C4-2B (cell line): ENCODE data around the gene CDKN2B-AS1.

Experiments used
- ZFX ChIP-seq: fragments of 450-650 bp; IDR thresholded peaks from 2 replicates; pipeline ENCODE4 v1.6.1; 2017
- TF ChIP-seq, protein P1 (sequence below): fragments of 450-650 bp; conservative IDR thresholded peaks from 2 replicates; pipeline ENCODE4 v1.5.1; 2017; ENCODE audit warnings: mild to moderate bottlenecking

DNA sequence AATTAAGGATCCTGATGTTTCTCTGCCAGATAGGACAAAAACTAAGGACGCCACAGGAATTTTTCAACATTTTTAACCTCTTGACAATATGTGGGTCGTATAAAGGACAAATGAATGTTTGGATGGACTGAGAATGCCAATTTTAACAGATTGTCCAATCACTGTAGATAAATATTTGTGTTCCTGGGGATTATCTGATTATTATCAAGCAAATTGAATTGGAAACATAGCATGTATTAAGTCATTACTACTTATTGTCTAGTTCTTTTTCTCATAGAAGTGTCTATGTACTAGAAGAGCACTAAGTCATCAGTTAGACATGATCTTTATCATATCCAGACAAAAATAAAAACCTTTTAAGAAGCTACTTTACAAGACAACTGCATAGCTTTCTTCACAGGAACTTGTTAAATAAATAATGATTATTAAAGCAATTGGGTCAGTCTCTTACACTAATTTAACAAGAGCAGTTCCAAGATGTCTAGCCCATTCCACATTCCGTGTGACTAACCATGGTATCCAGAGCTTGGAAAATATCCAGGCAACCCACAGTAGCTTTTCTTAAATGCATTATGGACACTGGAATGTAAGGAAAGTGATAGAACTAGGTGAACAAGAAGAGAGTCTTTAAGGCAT, 142.0 kb downstream of the CDKN2B-AS1 start:
- TF ChIP-seq, protein P1, sequence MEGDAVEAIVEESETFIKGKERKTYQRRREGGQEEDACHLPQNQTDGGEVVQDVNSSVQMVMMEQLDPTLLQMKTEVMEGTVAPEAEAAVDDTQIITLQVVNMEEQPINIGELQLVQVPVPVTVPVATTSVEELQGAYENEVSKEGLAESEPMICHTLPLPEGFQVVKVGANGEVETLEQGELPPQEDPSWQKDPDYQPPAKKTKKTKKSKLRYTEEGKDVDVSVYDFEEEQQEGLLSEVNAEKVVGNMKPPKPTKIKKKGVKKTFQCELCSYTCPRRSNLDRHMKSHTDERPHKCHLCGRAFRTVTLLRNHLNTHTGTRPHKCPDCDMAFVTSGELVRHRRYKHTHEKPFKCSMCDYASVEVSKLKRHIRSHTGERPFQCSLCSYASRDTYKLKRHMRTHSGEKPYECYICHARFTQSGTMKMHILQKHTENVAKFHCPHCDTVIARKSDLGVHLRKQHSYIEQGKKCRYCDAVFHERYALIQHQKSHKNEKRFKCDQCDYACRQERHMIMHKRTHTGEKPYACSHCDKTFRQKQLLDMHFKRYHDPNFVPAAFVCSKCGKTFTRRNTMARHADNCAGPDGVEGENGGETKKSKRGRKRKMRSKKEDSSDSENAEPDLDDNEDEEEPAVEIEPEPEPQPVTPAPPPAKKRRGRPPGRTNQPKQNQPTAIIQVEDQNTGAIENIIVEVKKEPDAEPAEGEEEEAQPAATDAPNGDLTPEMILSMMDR = no peak
- TF ChIP-seq ZFX = no peak
